ENCODE measurements around the gene CHCHD6.

- TF ChIP-seq POLR2AphosphoS5 (IDR thresholded peaks at IDR 0.05; ENCODE audit: low read depth, low read length) (no peak), POLR2A (IDR thresholded peaks at IDR 0.05; ENCODE audit: low read depth, low read length) (no peak), TAF1 (IDR thresholded peaks at IDR 0.05; ENCODE audit: borderline replicate concordance, low read depth, low read length) (no peak)
Observed at GRCh38 chr3:126992776-126993175, 288.7 kb downstream of the CHCHD6 start.

All from GM12892 (cell line).